ENCODE results near the gene CDH12.

- TF ChIP-seq EZH2 (IDR thresholded peaks at IDR 0.05; ENCODE audit: insufficient read depth, poor library complexity, severe bottlenecking), result no peak
- TF ChIP-seq EZH2phosphoT487 (IDR thresholded peaks at IDR 0.05; ENCODE audit: insufficient read depth, low read depth), result no peak
These were observed 248.4 kb downstream of the CDH12 start for GRCh38 chr5:22604711-22605110.
